ENCODE results near the gene GRPEL2.

GRPEL2 gene

GRCh38 chr5:149320791-149321330, 24.4 kb upstream of the GRPEL2 start:
- peak; percentile 23 for DNase-seq

GRCh38 chr5:149322518-149322917, 22.8 kb upstream of the GRPEL2 start:
- no peak for DNase-seq

DNA sequence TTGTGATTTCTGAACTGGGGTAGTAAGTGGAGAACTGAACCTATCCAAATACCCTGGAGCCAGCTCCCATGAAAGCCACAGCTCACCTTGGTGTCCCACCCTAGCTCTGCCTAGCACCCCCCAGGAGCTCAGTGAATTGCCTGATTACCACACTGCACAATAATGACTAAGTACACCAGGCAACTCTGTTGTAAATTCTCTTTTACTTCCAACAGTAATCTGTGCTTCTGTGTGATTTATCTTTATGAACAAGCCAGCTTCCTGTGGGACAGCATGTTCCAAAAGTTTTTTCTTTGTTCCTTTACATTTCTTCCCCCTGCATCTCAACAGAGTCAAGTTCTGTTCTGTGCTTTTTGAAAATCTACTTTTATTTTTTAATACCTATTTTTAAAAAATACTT, 22.1 kb upstream of the GRPEL2 start:
- no peak for DNase-seq

DNA sequence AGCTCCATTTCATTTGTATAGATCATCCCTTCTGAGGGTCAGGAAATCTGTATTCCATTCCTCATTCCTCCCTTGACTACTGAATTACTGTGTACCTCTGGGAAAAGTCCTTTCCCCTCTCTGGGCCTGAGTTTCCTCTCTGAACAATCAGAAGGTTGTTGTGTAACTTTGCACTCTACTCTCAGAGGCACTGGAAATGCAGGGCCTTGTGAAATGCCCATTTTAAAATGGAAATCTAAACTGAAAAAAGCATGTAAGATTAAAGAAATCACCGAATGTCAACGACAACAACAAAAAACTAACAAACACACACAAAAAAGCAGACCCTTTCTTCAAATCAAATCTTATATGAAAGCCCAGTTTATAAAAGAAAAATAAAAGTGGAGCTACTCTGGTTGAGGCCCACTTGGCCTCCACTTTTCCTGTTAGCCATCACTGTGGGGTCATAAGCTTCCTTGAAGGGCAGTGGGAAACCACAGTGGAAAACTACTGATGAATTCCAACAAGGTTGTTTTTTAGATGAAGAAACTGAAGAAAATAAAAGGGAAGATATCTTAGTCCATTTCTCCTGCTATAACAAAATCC, 21.6 kb upstream of the GRPEL2 start:
- DNase-seq, result no peak

DNA sequence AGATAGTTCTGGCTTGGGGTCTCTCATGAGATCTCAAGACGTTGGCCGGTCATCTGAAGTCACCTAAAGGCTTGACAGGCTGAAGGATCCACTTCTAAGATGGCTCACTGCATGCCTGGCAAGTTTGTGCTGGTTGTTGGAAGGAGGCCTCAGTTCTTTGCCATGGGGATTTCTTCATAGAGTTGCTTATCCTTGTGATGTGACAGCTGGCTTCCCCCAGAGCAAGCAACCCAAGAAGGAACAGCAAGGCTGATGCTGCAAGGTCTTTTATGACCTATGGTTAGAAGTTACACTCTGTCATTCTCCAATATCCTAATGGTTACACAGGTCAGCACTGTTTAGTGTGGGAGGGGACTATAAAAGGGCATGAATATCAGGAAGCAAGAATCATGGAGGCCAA, 20.7 kb upstream of the GRPEL2 start:
- DNase-seq, result no peak

GRCh38 chr5:149325166-149325735, 20.0 kb upstream of the GRPEL2 start:
- DNase-seq, result no peak

GRCh38 chr5:149325894-149326293, 19.4 kb upstream of the GRPEL2 start:
- no peak for DNase-seq

DNA sequence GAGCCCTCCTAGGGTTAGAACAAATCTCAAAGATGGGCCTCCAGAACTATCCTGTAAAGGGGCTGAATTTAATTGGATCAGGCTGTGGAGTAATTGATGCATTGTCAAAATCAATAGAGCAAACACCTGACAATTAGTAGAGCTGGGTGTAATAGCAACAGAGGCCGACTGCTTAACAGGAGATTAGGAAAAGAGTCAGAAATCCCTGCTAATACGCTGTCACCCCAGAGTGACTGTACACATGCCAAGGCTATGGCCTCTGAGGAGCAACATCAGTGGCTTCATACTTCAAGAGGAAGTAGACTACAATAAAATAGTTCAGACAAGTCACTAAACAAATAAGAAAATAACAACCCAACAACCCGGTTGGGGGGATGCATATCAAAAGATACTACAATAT, 18.7 kb upstream of the GRPEL2 start:
- DNase-seq, result no peak

- DNase-seq, result no peak
Measured at GRCh38 chr5:149328177-149328576, 17.1 kb upstream of the GRPEL2 start.

- no peak for DNase-seq
Measured at GRCh38 chr5:149333711-149334443, 11.4 kb upstream of the GRPEL2 start.

GRCh38 chr5:149337736-149338135, 7.6 kb upstream of the GRPEL2 start:
- peak; percentile 42 for DNase-seq

DNA sequence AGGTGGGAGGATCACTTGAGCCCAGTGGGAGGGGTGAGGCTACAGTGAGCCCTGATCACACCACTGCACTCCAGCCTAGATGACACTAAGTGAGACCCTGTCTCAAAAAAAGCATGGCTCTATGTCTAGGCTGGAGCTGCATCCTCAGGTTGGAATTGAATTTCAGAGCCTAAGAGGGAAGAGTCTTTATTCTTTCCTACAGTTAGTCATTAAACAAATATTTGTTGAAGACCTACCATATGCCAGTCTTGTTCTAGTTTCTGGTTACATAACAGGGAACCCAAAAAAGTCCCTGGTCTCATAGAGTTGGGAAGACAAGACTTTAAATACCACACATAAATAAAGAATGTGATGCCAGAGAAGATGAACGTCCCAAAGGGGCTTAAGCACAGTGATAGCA, 6.9 kb upstream of the GRPEL2 start:
- DNase-seq, result no peak

- no peak for DNase-seq
Measured at GRCh38 chr5:149340920-149341319, 4.4 kb upstream of the GRPEL2 start.

DNA sequence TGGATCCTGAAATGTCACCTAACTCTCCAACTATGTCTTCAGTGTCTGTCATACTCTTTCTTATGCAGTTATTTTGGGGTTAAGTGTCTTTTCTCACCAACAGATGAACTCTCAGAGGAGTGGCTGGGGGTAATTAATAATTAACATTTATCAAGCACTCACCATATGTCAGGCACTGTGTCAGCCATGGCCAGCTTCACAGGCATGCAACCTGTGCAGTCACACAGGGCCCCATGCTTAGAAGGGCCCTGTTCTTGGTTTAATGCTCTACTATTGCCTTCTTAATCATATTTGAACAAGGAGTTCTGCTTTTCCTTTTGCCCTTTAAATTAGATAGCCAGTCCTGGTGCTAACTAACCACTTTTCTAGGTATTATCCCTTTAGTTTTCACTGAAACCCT, 3.4 kb upstream of the GRPEL2 start:
- DNase-seq, result no peak

- DNase-seq, result no peak
Measured at GRCh38 chr5:149344151-149344550, 1.1 kb upstream of the GRPEL2 start.

GRCh38 chr5:149345892-149346222, 558 bp downstream of the GRPEL2 start:
- DNase-seq, result no peak

DNA sequence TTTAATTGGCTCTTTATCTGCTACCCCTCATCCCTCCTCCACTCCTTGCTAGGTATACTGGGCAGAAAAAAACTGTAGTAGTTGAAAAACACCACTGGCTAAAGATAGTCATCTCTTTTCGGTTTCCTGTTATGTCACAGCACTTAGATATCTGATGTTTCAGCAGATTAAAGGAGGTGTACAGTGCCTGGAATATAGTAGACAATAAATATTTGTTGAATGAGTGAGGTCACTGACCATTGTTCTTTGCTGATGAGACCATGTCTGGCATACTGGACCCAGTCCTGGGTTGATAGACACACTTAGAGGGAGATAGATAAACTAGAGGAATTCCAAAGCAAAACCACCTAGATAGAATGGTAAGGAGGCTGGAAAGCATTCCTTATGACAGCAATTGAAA, 3.2 kb downstream of the GRPEL2 start:
- no peak for DNase-seq

DNA sequence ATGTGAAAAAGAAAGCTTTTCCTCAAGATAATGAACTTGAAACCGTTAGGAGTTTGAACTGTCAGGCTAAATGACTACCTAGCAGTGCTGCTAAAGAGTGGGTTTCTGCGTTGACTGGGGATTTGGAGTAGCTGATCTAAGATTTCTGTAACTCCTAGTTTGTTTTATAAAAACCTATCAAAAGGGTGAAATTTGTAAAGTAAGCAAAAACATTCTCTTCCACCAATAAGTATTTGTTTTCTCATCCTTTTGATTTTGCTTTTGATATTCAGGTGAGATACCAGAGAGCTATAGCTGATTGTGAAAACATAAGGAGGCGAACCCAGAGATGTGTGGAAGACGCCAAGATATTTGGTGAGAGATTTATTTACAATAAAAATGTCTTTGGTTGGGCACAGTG, 4.1 kb downstream of the GRPEL2 start:
- no peak for DNase-seq

DNA sequence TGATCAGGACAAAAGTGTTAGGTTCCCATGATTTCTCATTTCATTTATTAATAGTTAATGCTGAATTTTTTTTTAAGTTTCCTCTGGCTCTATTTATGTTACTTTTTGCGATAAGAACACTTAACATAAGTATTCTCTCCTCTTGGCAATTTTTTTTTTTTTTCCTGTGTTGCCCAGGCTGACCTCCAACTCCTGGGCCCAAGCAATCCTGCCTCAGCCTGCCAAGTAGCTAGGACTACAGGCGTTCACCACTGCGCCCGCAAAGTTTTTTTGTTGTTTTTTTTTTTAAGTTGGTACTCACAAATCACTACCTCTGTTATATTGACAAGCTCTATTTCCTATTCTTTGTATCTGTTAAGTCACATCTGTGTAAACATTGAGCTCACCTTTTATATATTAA, 6.9 kb downstream of the GRPEL2 start:
- DNase-seq, result no peak

DNA sequence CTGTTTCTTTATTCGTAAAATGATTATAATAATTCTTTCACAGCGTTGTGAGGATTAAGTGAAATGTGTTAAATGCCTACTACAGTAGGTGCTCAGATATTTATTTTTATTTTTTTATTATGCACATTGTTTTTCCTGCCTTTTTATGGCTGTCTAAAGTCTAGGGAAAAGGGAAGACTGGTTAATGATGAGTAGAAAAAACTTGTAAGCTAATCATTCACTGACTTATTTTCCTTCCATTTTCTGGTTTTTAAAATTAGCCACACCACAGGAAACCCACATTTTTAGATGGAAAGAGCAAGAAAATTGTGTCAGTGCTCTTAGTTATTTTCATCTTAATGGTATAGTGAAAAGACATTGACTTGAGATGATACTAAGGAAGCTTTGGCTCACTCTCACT, 8.6 kb downstream of the GRPEL2 start:
- DNase-seq, result no peak

GRCh38 chr5:149355688-149356087, 10.4 kb downstream of the GRPEL2 start:
- no peak for DNase-seq

- no peak for DNase-seq
Measured at GRCh38 chr5:149356391-149356790, 11.1 kb downstream of the GRPEL2 start.

DNA sequence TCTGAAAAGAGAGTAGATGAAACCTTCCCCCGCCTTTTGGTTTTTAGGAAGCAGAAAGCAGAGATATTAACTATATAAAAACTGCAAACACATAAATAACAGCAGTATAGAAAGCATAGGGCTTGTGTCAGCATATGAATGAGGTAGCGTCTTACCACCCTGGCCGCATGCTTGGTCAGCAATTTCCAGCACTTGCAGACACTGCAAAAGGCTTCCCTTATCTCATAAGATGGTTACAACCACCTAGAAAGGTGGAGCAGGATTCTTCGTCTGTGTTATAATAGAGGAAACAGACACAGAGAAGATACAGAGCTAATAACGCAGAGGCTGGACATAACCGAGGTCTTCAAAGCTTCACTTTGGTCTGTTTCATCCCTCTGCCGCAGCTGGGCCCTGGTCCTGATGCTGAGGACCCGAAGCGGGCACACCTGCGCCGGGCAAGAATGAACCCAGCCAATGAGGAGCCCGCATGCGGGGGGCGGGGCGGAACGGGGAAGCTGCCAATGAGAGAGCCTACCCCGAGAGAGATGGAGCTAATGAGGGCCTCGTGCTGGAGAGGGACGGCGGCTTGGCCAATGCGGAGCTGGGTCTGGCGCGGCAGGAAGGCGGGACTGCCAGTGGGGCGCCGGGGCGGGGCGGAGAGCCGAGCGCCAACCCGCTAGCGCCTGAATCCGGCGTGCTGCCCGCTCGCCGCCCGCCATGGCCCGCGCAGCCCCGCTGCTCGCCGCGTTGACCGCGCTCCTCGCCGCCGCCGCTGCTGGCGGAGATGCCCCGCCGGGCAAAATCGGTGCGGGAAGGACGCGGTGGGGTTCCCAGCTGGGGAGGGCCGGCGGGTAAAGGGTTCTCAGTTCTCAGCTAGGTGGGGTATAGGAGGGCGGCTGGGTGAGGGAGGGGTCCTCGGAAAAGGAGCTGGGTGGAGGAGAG, 12.3 kb downstream of the GRPEL2 start, which contains the start of gene PCYOX1L:
PCYOX1L (plus strand) TSS at position 677 of the 924 bp plus-strand sequence; CDS start at position 700, 23 bp downstream.
- peak; percentile 94 for DNase-seq
